CD4-positive, alpha-beta T cell treated with Interleukin-2 at 100 ng/mL for 4 hours (primary cell): ENCODE measurements around the gene AURKA.

Experiments used
- DNase-seq: peaks from one replicate; pipeline ENCODE4 v3.0.0-alpha.2; 2020; ENCODE audit warnings: low spot score

The AURKA gene

GRCh38 chr20:56392132-56392880, at the start of gene AURKA, which contains the start of gene CSTF1:
Gene AURKA (minus strand): TSS chr20:56392215. CDS start chr20:56388197, 4,018 bp downstream.
Gene CSTF1 (plus strand): TSS chr20:56392645. CDS start chr20:56395553, 2,908 bp downstream.
- peak; percentile 100 for DNase-seq

- peak; percentile 69 for DNase-seq
Measured at GRCh38 chr20:56440346-56441007, 48.5 kb upstream of the AURKA start.

GRCh38 chr20:56439771-56440291, 47.8 kb upstream of the AURKA start:
- DNase-seq, result no peak

- DNase-seq, result no peak
Measured at GRCh38 chr20:56438284-56438683, 46.3 kb upstream of the AURKA start.

GRCh38 chr20:56437196-56437960, 45.4 kb upstream of the AURKA start:
- no peak for DNase-seq

GRCh38 chr20:56433880-56434255, 41.9 kb upstream of the AURKA start:
- DNase-seq, result peak; percentile 40

GRCh38 chr20:56433221-56433879, 41.3 kb upstream of the AURKA start:
- DNase-seq, result no peak

GRCh38 chr20:56431471-56431870, 39.5 kb upstream of the AURKA start:
- no peak for DNase-seq

- no peak for DNase-seq
Measured at GRCh38 chr20:56430957-56431356, 38.9 kb upstream of the AURKA start.

- no peak for DNase-seq
Measured at GRCh38 chr20:56430461-56430860, 38.4 kb upstream of the AURKA start.

- DNase-seq, result no peak
Measured at GRCh38 chr20:56429941-56430340, 37.9 kb upstream of the AURKA start.

GRCh38 chr20:56429502-56429901, 37.5 kb upstream of the AURKA start:
- no peak for DNase-seq

- DNase-seq, result no peak
Measured at GRCh38 chr20:56428881-56429280, 36.9 kb upstream of the AURKA start.

- no peak for DNase-seq
Measured at GRCh38 chr20:56428410-56428809, 36.4 kb upstream of the AURKA start.

GRCh38 chr20:56427797-56428196, 35.8 kb upstream of the AURKA start:
- no peak for DNase-seq

GRCh38 chr20:56426926-56427325, 34.9 kb upstream of the AURKA start:
- no peak for DNase-seq

GRCh38 chr20:56426026-56426425, 34.0 kb upstream of the AURKA start:
- DNase-seq, result no peak

GRCh38 chr20:56424931-56425330, 32.9 kb upstream of the AURKA start:
- DNase-seq, result no peak

GRCh38 chr20:56423886-56424285, 31.9 kb upstream of the AURKA start:
- DNase-seq, result no peak

- no peak for DNase-seq
Measured at GRCh38 chr20:56423211-56423610, 31.2 kb upstream of the AURKA start.

- no peak for DNase-seq
Measured at GRCh38 chr20:56422824-56423189, 30.8 kb upstream of the AURKA start.
